OCI-LY1 (cell line): ENCODE results near the gene SOWAHD.

Experiments
- H2AFZ ChIP-seq: fragments of 200-600 bp; sonication (generic), shearing (Covaris generic); 2 replicates; pipeline ENCODE4 v1.6.0; 2014; ENCODE audit warnings: antibody characterized with exemption, mild to moderate bottlenecking, low read length
- H3F3A ChIP-seq: fragments of 200-600 bp; sonication (generic), shearing (Covaris generic); 2 replicates; pipeline ENCODE4 v1.6.0; 2014; ENCODE audit warnings: mild to moderate bottlenecking, antibody characterized with exemption, low read length, moderate library complexity; ENCODE audit not compliant: insufficient read depth
- H3K27ac ChIP-seq: fragments of 200-600 bp; sonication (generic); 2 replicates; pipeline ENCODE4 v1.5.1; 2014; ENCODE audit warnings: low read length, mixed run types, mild to moderate bottlenecking, low read depth; ENCODE audit not compliant: poor library complexity, severe bottlenecking
- H3K27me3 ChIP-seq: fragments of 200-600 bp; sonication (generic); 2 replicates; pipeline ENCODE4 v1.6.0; 2014; ENCODE audit warnings: antibody characterized with exemption, mild to moderate bottlenecking, low read length, moderate library complexity; ENCODE audit not compliant: insufficient read depth
- H3K36me3 ChIP-seq: fragments of 200-600 bp; sonication (generic); 2 replicates; pipeline ENCODE4 v1.6.1; 2014; ENCODE audit warnings: mild to moderate bottlenecking, antibody characterized with exemption, low read length, moderate library complexity, mixed read lengths; ENCODE audit not compliant: insufficient read depth
- H3K4me1 ChIP-seq: fragments of 200-600 bp; sonication (generic); 2 replicates; pipeline ENCODE4 v1.5.1; 2014; ENCODE audit warnings: mild to moderate bottlenecking, low read length, moderate library complexity; ENCODE audit not compliant: insufficient read depth, severe bottlenecking
- H3K4me2 ChIP-seq: fragments of 200-600 bp; sonication (generic), shearing (Covaris generic); 2 replicates; pipeline ENCODE4 v1.6.1; 2014; ENCODE audit warnings: low read length
- H3K4me3 ChIP-seq: fragments of 200-600 bp; sonication (generic); 2 replicates; pipeline ENCODE4 v1.5.1; 2014; ENCODE audit warnings: low read length, low read depth, mild to moderate bottlenecking, mixed read lengths; ENCODE audit not compliant: poor library complexity, severe bottlenecking
- H3K79me2 ChIP-seq: fragments of 200-600 bp; shearing (Covaris generic); 2 replicates; pipeline ENCODE4 v1.6.1; 2016; ENCODE audit warnings: mixed run types, low read length, mixed read lengths; ENCODE audit not compliant: insufficient read depth
- H3K9ac ChIP-seq: fragments of 200-600 bp; sonication (generic), shearing (Covaris generic); 2 replicates; pipeline ENCODE4 v1.6.1; 2014; ENCODE audit warnings: mild to moderate bottlenecking, low read length, mixed read lengths
- H3K9me2 ChIP-seq: fragments of 200-600 bp; sonication (generic), shearing (Covaris generic); 2 replicates; pipeline ENCODE4 v1.6.1; 2014; ENCODE audit warnings: low read depth, mild to moderate bottlenecking, low read length, mixed read lengths
- H3K9me3 ChIP-seq: fragments of 200-600 bp; shearing (Covaris generic); 2 replicates; pipeline ENCODE4 v1.6.1; 2014; ENCODE audit warnings: low read length, mixed read lengths
- H4K20me1 ChIP-seq: fragments of 200-600 bp; sonication (generic), shearing (Covaris generic); 2 replicates; pipeline ENCODE4 v1.6.0; 2016; ENCODE audit warnings: mild to moderate bottlenecking, low read length; ENCODE audit not compliant: insufficient read depth
- EZH2 ChIP-seq: fragments of 200-600 bp; sonication (generic), shearing (Covaris generic); IDR thresholded peaks from 2 replicates; pipeline ENCODE4 v1.8.0; 2017; ENCODE audit warnings: borderline replicate concordance, mixed run types, mild to moderate bottlenecking, antibody characterized with exemption, low read length, moderate library complexity, mixed read lengths
- TF ChIP-seq, protein P1 (sequence below): fragments of 200-600 bp; sonication (generic), shearing (Covaris generic); IDR thresholded peaks from 2 replicates; pipeline ENCODE4 v1.5.1; 2017; ENCODE audit warnings: mild to moderate bottlenecking, antibody characterized with exemption, low read length, moderate library complexity, mixed read lengths

Gene SOWAHD, protein sequence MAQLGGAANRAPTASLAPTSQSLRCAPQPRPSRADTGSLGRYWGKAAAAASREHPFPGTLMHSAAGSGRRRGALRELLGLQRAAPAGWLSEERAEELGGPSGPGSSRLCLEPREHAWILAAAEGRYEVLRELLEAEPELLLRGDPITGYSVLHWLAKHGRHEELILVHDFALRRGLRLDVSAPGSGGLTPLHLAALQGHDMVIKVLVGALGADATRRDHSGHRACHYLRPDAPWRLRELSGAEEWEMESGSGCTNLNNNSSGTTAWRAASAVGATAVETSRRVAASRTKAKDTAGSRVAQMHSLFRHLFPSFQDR

DNA sequence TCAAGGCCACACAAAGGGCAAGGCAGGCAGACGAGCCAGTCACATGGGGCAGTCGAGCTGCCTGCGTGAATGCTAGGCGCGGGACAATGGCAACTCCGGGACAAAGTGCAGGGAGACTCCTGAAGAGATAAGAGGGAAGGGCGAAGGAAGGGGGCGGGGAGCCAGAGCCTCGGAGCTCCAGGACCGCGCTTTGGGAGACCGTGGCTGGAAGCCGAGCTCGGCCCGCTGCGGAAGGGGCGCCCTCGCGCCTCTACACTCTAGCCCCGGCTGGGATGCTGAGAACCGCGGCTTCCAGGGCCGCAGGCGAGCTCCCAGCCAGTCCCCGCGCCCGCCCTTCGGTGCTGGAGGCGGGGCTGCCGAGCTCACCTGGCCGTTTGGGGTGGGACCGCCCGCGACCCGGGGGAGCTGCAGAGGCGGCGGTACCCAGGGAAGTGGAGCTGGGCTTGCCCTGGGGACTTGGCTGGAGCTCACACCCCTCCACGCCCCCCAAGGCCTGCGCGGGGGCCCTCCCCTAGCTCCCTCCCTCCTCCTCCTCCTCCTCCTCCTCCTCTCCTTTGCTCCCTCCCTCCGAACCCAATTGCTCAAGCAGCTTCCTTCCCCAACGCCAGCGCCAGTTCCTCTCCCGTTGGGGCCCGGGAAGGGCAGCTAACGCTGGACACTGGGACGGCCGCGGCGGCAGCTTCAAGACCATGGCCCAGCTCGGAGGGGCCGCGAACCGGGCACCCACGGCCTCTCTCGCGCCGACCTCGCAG, at the start of gene SOWAHD:
Gene SOWAHD, plus strand, starts transcription at position 610 of the 752 bp plus-strand sequence. Its CDS starts 80 bp downstream, at position 690.
- H3K27ac ChIP-seq: peak within 1 kb of the TSS; percentile 99
- H3K36me3 ChIP-seq: no peaks in the 10 kb centered on the region
- no peaks in the 10 kb centered on the region for H3K9me3 ChIP-seq
- TF ChIP-seq EZH2: no peak
- TF ChIP-seq, protein P1, sequence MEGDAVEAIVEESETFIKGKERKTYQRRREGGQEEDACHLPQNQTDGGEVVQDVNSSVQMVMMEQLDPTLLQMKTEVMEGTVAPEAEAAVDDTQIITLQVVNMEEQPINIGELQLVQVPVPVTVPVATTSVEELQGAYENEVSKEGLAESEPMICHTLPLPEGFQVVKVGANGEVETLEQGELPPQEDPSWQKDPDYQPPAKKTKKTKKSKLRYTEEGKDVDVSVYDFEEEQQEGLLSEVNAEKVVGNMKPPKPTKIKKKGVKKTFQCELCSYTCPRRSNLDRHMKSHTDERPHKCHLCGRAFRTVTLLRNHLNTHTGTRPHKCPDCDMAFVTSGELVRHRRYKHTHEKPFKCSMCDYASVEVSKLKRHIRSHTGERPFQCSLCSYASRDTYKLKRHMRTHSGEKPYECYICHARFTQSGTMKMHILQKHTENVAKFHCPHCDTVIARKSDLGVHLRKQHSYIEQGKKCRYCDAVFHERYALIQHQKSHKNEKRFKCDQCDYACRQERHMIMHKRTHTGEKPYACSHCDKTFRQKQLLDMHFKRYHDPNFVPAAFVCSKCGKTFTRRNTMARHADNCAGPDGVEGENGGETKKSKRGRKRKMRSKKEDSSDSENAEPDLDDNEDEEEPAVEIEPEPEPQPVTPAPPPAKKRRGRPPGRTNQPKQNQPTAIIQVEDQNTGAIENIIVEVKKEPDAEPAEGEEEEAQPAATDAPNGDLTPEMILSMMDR: no peak
- H2AFZ ChIP-seq: no peak within 1 kb of the TSS
- peak within 1 kb of the TSS; percentile 70 for H3K9ac ChIP-seq
- no peaks in the 10 kb centered on the region for H4K20me1 ChIP-seq
- H3K4me1 ChIP-seq: peaks cover 78% of the 10 kb centered on the region
- H3K4me2 ChIP-seq: peak within 1 kb of the TSS; percentile 84
- H3K9me2 ChIP-seq: no peaks in the 10 kb centered on the region
- no peaks in the 10 kb centered on the region for H3K27me3 ChIP-seq
- no peaks in the 10 kb centered on the region for H3K79me2 ChIP-seq
- H3F3A ChIP-seq: 0 out of 2 replicates have a peak, but pooled peaks cover 6% of the 10 kb centered on the region
- H3K4me3 ChIP-seq: peak within 1 kb of the TSS; percentile 74

DNA sequence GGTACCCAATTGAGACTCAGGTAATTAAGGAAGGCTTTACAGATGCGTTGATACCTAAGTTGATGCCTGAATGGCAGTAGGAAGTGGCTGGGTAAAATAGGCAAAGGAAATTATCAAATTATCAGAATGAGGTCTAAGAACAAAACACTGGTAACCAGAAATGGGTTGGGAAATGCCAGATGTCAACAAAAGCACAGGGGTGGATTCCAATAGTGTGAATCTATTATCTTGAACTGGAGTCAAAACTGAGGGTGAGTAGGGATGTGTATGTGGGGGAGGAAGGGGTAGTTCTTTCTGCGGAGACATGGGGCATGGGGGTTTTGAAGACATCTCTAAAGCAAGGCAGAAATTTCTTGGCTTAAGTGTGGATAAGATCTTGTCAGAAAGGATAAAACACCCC, 49.5 kb upstream of the SOWAHD start:
- H2AFZ ChIP-seq: no peak overlapping the region
- no peaks in the 10 kb centered on the region for H3F3A ChIP-seq

DNA sequence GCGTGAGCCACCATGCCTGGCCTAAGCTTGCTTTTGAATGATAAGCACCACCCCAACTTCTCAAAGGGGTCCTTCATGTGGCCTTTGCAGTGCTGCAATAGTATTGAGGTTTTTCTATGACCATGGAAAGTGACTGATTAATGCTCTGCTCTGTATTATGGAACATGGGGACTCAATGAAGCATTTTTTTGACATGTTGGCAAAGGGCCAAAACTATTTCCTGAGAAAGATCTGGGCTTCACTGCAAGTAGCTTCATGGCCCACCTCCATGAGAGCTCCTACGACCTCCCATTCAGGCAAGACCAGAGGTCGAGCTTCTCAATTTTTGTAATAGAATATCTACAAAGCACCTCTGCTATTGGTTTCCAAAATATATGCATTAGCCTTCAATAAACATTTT, 48.8 kb upstream of the SOWAHD start:
- Histone ChIP-seq H3K79me2 (no peaks in the 10 kb centered on the region), H3K27me3 (no peaks in the 10 kb centered on the region), H4K20me1 (no peaks in the 10 kb centered on the region), H3K9me3 (no peaks in the 10 kb centered on the region), H3K9ac (no peak overlapping the region), H3K4me3 (no peak overlapping the region), H3K9me2 (no peaks in the 10 kb centered on the region), H3F3A (no peaks in the 10 kb centered on the region), H3K36me3 (no peaks in the 10 kb centered on the region), H2AFZ (no peak overlapping the region), H3K4me1 (no peaks in the 10 kb centered on the region), H3K27ac (no peak overlapping the region), H3K4me2 (no peak overlapping the region)
- no peak for TF ChIP-seq EZH2
- TF ChIP-seq, protein P1: no peak

More for the DNA sequence above, 49.5 kb upstream of the SOWAHD start:
- H3K27me3 ChIP-seq: no peaks in the 10 kb centered on the region
- H3K79me2 ChIP-seq: no peaks in the 10 kb centered on the region
- no peak for TF ChIP-seq EZH2
- TF ChIP-seq, protein P1: no peak
- H3K9ac ChIP-seq: no peak overlapping the region
- H3K36me3 ChIP-seq: no peaks in the 10 kb centered on the region; the same call in 1 of the 2 replicates
- no peaks in the 10 kb centered on the region for H3K4me1 ChIP-seq
- no peak overlapping the region for H3K27ac ChIP-seq
- no peak overlapping the region for H3K4me3 ChIP-seq
- H3K4me2 ChIP-seq: no peak overlapping the region
- no peaks in the 10 kb centered on the region for H3K9me3 ChIP-seq
- H4K20me1 ChIP-seq: no peaks in the 10 kb centered on the region
- no peaks in the 10 kb centered on the region for H3K9me2 ChIP-seq
